Amniotic stem cell (primary cell): Measurements from ENCODE around the gene TMEM242.
"Not testable (repeated sequence)": the region's sequence is repeated elsewhere in the genome, so short reads cannot be mapped to it uniquely, and the experiment has no call there.

ENCODE experiments used
- DNase-seq: peaks from one replicate; lab custom pipeline; 2025; lab: John Stamatoyannopoulos, UW

The TMEM242 gene

GRCh38 chr6:157323255-157323965 lies at the start of gene TMEM242:
TMEM242 (minus strand) TSS chr6:157323519; CDS start chr6:157323499, 20 bp downstream.
- no peak for DNase-seq

- DNase-seq = no peak
These were observed 49.4 kb upstream of the TMEM242 start for GRCh38 chr6:157372501-157373280.

- no peak for DNase-seq
These were observed 47.4 kb upstream of the TMEM242 start for GRCh38 chr6:157370755-157371154.

- no peak for DNase-seq
These were observed 45.2 kb upstream of the TMEM242 start for GRCh38 chr6:157368359-157369049.

GRCh38 chr6:157366648-157367047 lies 43.3 kb upstream of the TMEM242 start:
- DNase-seq = no peak

- DNase-seq = no peak
These were observed 41.4 kb upstream of the TMEM242 start for GRCh38 chr6:157364705-157365104.

GRCh38 chr6:157361886-157362285 lies 38.6 kb upstream of the TMEM242 start:
- no peak for DNase-seq

- no peak for DNase-seq
These were observed 35.0 kb upstream of the TMEM242 start for GRCh38 chr6:157358287-157358686.

GRCh38 chr6:157346373-157346772 lies 23.1 kb upstream of the TMEM242 start:
- DNase-seq = no peak

- no peak for DNase-seq
These were observed 20.4 kb upstream of the TMEM242 start for GRCh38 chr6:157343732-157344131.

GRCh38 chr6:157339432-157339831 lies 16.1 kb upstream of the TMEM242 start:
- no peak for DNase-seq

- DNase-seq = no peak
These were observed 14.4 kb upstream of the TMEM242 start for GRCh38 chr6:157337751-157338150.

GRCh38 chr6:157337276-157337675 lies 14.0 kb upstream of the TMEM242 start:
- DNase-seq = not testable (repeated sequence)

- no peak for DNase-seq
These were observed 12.5 kb upstream of the TMEM242 start for GRCh38 chr6:157335829-157336228.

GRCh38 chr6:157333956-157334355 lies 10.6 kb upstream of the TMEM242 start:
- DNase-seq = no peak

GRCh38 chr6:157333537-157333936 lies 10.2 kb upstream of the TMEM242 start:
- no peak for DNase-seq

- DNase-seq = no peak
These were observed 9.5 kb upstream of the TMEM242 start for GRCh38 chr6:157332813-157333212.

- no peak for DNase-seq
These were observed 7.5 kb upstream of the TMEM242 start for GRCh38 chr6:157330831-157331230.

- DNase-seq = no peak
These were observed 6.5 kb upstream of the TMEM242 start for GRCh38 chr6:157329829-157330228.

GRCh38 chr6:157328108-157328692 lies 4.9 kb upstream of the TMEM242 start:
- DNase-seq = no peak

- DNase-seq = no peak
These were observed 3.7 kb upstream of the TMEM242 start for GRCh38 chr6:157326979-157327378.

- no peak for DNase-seq
These were observed 1.9 kb upstream of the TMEM242 start for GRCh38 chr6:157325069-157325805.
